Measurements from ENCODE around the gene SCYGR3.

DNA sequence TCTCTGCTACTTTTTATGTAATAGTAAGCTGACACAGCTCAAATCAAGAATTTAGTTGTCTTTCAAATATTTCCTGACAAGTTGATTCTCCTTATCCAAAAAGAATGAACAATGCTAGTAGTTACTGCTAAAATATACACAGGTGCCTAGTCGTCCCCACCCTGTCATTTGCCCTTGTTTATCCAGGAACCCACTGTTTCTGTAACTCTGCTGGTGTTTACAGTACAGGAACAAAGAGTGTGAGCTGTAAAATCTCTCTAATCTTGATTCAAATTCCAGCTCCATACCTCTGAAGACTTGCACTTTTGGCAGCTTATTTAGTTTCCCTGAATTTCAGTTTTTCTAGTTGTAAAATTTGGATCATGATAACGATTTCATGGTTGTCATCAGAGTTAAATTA, 37.1 kb downstream of the SCYGR3 start:
- TF ChIP-seq, protein P1, sequence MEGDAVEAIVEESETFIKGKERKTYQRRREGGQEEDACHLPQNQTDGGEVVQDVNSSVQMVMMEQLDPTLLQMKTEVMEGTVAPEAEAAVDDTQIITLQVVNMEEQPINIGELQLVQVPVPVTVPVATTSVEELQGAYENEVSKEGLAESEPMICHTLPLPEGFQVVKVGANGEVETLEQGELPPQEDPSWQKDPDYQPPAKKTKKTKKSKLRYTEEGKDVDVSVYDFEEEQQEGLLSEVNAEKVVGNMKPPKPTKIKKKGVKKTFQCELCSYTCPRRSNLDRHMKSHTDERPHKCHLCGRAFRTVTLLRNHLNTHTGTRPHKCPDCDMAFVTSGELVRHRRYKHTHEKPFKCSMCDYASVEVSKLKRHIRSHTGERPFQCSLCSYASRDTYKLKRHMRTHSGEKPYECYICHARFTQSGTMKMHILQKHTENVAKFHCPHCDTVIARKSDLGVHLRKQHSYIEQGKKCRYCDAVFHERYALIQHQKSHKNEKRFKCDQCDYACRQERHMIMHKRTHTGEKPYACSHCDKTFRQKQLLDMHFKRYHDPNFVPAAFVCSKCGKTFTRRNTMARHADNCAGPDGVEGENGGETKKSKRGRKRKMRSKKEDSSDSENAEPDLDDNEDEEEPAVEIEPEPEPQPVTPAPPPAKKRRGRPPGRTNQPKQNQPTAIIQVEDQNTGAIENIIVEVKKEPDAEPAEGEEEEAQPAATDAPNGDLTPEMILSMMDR (IDR thresholded peaks at IDR 0.05), result no peak
- TF ChIP-seq POLR2A (IDR thresholded peaks at IDR 0.05), result no peak

Data from testis (tissue), 2 donors.